Trophoblast cell (in vitro differentiated cells and primary cell): ENCODE data around the gene CC2D1B.

ENCODE experiments used
- DNase-seq, 2 donors: peaks; one replicate each; pipeline ENCODE4 v3.0.0-alpha.2; 2016
- H2AFZ ChIP-seq: 2 replicates; pipeline ENCODE4 v1.6.1; 2013; ENCODE audit warnings: low read length, moderate library complexity, mild to moderate bottlenecking; ENCODE audit not compliant: insufficient read depth, poor library complexity
- H2AK5ac ChIP-seq: 2 replicates; pipeline ENCODE4 v1.6.1; 2013; ENCODE audit warnings: mild to moderate bottlenecking, low read length
- H2BK120ac ChIP-seq: 2 replicates; pipeline ENCODE4 v1.6.1; 2013; ENCODE audit warnings: low read length, mild to moderate bottlenecking, moderate library complexity; ENCODE audit not compliant: insufficient read depth, poor library complexity
- H2BK12ac ChIP-seq: 2 replicates; pipeline ENCODE4 v1.6.1; 2013; ENCODE audit warnings: mild to moderate bottlenecking, low read length, moderate library complexity
- H2BK5ac ChIP-seq: 2 replicates; pipeline ENCODE4 v1.6.1; 2013; ENCODE audit warnings: low read length, low read depth, moderate library complexity, mild to moderate bottlenecking; ENCODE audit not compliant: poor library complexity
- H3K14ac ChIP-seq: 2 replicates; pipeline ENCODE4 v1.6.1; 2013; ENCODE audit warnings: mild to moderate bottlenecking, low read length
- H3K18ac ChIP-seq: 2 replicates; pipeline ENCODE4 v1.6.1; 2013; ENCODE audit warnings: mild to moderate bottlenecking, low read length
- H3K23ac ChIP-seq: 2 replicates; pipeline ENCODE4 v1.6.1; 2013; ENCODE audit warnings: low read length
- H3K27ac ChIP-seq: 2 replicates; pipeline ENCODE4 v1.5.1; 2013; ENCODE audit warnings: low read depth, mild to moderate bottlenecking, inconsistent platforms, low read length, moderate library complexity
- H3K27me3 ChIP-seq: 2 replicates; pipeline ENCODE4 v1.6.1; 2013; ENCODE audit warnings: inconsistent platforms, mild to moderate bottlenecking, low read length, moderate library complexity; ENCODE audit not compliant: insufficient read depth
- H3K36me3 ChIP-seq, 2 experiments: 1 replicate in 1 of 2; 2 replicates in 1 of 2; pipeline ENCODE4 v1.6.1; 2013; ENCODE audit warnings: low read length in 2 of 2, mild to moderate bottlenecking in 2 of 2, moderate library complexity in 1 of 2; ENCODE audit not compliant: insufficient read depth in 2 of 2, control insufficient read depth in 1 of 2
- H3K4ac ChIP-seq: 2 replicates; pipeline ENCODE4 v1.6.1; 2013; ENCODE audit warnings: low read depth, mild to moderate bottlenecking, low read length, moderate library complexity
- H3K4me1 ChIP-seq, 2 experiments: 1 replicate in 1 of 2; 2 replicates in 1 of 2; pipeline ENCODE4 v1.6.1; 2013; ENCODE audit warnings: low read length in 2 of 2, mild to moderate bottlenecking in 2 of 2, moderate library complexity in 1 of 2; ENCODE audit not compliant: insufficient read depth in 2 of 2, control insufficient read depth in 1 of 2
- H3K4me2 ChIP-seq: 2 replicates; pipeline ENCODE4 v1.6.1; 2013; ENCODE audit warnings: inconsistent platforms, mild to moderate bottlenecking, low read length, moderate library complexity
- H3K4me3 ChIP-seq: 2 replicates; pipeline ENCODE4 v1.5.1; 2013; ENCODE audit warnings: mild to moderate bottlenecking, low read depth, low read length, inconsistent platforms
- H3K79me1 ChIP-seq: one replicate; pipeline ENCODE4 v1.6.1; 2013; ENCODE audit warnings: low read length
- H3K79me2 ChIP-seq: 2 replicates; pipeline ENCODE4 v1.6.1; 2013; ENCODE audit warnings: low read length, mild to moderate bottlenecking; ENCODE audit not compliant: control insufficient read depth, insufficient read depth, poor library complexity
- H3K9ac ChIP-seq: 2 replicates; pipeline ENCODE4 v1.6.1; 2013; ENCODE audit warnings: mild to moderate bottlenecking, low read length
- H3K9me3 ChIP-seq: 2 replicates; pipeline ENCODE4 v1.6.1; 2013; ENCODE audit warnings: low read depth, mild to moderate bottlenecking, control low read depth, inconsistent platforms, low read length; ENCODE audit not compliant: insufficient read depth
- H4K12ac ChIP-seq: 2 replicates; pipeline ENCODE4 v1.6.1; 2013; ENCODE audit warnings: low read depth, mild to moderate bottlenecking, low read length, moderate library complexity
- H4K8ac ChIP-seq: 2 replicates; pipeline ENCODE4 v1.6.1; 2013; ENCODE audit warnings: low read depth, mild to moderate bottlenecking, low read length, moderate library complexity
- H4K91ac ChIP-seq: one replicate; pipeline ENCODE4 v1.6.1; 2013; ENCODE audit warnings: low read depth, mild to moderate bottlenecking, low read length, moderate library complexity
- WGBS: extraction: QIAGEN DNeasy Blood & Tissue Kit; methylation state at CpG from one replicate; pipeline ENCODE4 v1.1.7; 2013; ENCODE audit warnings: missing lambda C conversion rate; ENCODE audit not compliant: insufficient read length, insufficient coverage; ENCODE audit errors: extremely low coverage; 5-methylcytosine and 5-hydroxymethylcytosine counted together

The CC2D1B gene

GRCh38 chr1:52334906-52335528 lies 31.0 kb downstream of the CC2D1B start:
- Histone ChIP-seq H3K4me1 (no peaks in the 10 kb centered on the region), H3K4ac (no peak overlapping the region), H2AK5ac (no peak overlapping the region), H3K4me2 (no peak overlapping the region), H4K91ac (no peak overlapping the region), H3K18ac (no peak overlapping the region), H3K27ac (no peak overlapping the region), H4K8ac (no peak overlapping the region), H4K12ac (no peak overlapping the region), H2BK120ac (no peak overlapping the region), H3K4me3 (no peak overlapping the region), H3K9me3 (no peaks in the 10 kb centered on the region), H3K23ac (no peak overlapping the region), H3K36me3 (no peaks in the 10 kb centered on the region), H3K79me2 (no peaks in the 10 kb centered on the region), H3K9ac (no peak overlapping the region), H2BK12ac (no peak overlapping the region), H2AFZ (no peak overlapping the region), H3K14ac (no peak overlapping the region), H3K79me1 (no peaks in the 10 kb centered on the region), H2BK5ac (no peak overlapping the region), H3K27me3 (no peaks in the 10 kb centered on the region)
- no peak for DNase-seq
- WGBS = no CpG with 5 or more reads among the region's 3 CpGs

- Histone ChIP-seq H3K79me2 (no peaks in the 10 kb centered on the region), H3K9ac (no peak overlapping the region), H4K91ac (no peak overlapping the region), H3K4ac (no peak overlapping the region), H3K23ac (no peak overlapping the region), H3K4me2 (no peak overlapping the region), H3K4me1 (no peaks in the 10 kb centered on the region), H2BK120ac (no peak overlapping the region), H3K14ac (no peak overlapping the region), H3K27me3 (no peaks in the 10 kb centered on the region), H3K36me3 (no peaks in the 10 kb centered on the region), H3K79me1 (no peaks in the 10 kb centered on the region), H3K18ac (no peak overlapping the region), H2BK12ac (no peak overlapping the region), H4K12ac (no peak overlapping the region), H3K9me3 (no peaks in the 10 kb centered on the region), H3K4me3 (no peak overlapping the region), H4K8ac (no peak overlapping the region), H2BK5ac (no peak overlapping the region), H2AFZ (no peak overlapping the region), H3K27ac (no peak overlapping the region), H2AK5ac (no peak overlapping the region)
- no CpG with 5 or more reads among the region's 1 CpG for WGBS
- DNase-seq = no peak
These were observed 33.6 kb downstream of the CC2D1B start for GRCh38 chr1:52332411-52332810.

- no peak overlapping the region for H4K8ac ChIP-seq
- no peak for DNase-seq
- no peaks in the 10 kb centered on the region for H3K36me3 ChIP-seq
- H2BK12ac ChIP-seq = no peak overlapping the region
- H3K27me3 ChIP-seq = no peaks in the 10 kb centered on the region
- H3K79me2 ChIP-seq = no peaks in the 10 kb centered on the region
- no peak overlapping the region for H4K91ac ChIP-seq
- H2BK5ac ChIP-seq = no peak overlapping the region
- no peak overlapping the region for H3K9ac ChIP-seq
- no peak overlapping the region for H3K18ac ChIP-seq
- no peak overlapping the region for H3K23ac ChIP-seq
- no peak overlapping the region for H2AK5ac ChIP-seq
- no peak overlapping the region for H3K27ac ChIP-seq
- no peak overlapping the region for H3K14ac ChIP-seq
- no peak overlapping the region for H3K4ac ChIP-seq
- H3K4me2 ChIP-seq = no peak overlapping the region
- H2BK120ac ChIP-seq = no peak overlapping the region
- H4K12ac ChIP-seq = no peak overlapping the region
- no peaks in the 10 kb centered on the region for H3K9me3 ChIP-seq
- no peaks in the 10 kb centered on the region for H3K79me1 ChIP-seq
- no peak overlapping the region for H3K4me3 ChIP-seq
- WGBS = no CpG with 5 or more reads among the region's 1 CpG
- no peak overlapping the region for H2AFZ ChIP-seq
- no peaks in the 10 kb centered on the region for H3K4me1 ChIP-seq
These were observed 37.4 kb downstream of the CC2D1B start for GRCh38 chr1:52328615-52329014.

GRCh38 chr1:52325786-52326185 lies 40.2 kb downstream of the CC2D1B start:
- whole genome bisulfite sequencing = no CpG with 5 or more reads among the region's 5 CpGs
- Histone ChIP-seq H3K4ac (no peak overlapping the region), H3K27ac (no peak overlapping the region), H3K79me1 (no peaks in the 10 kb centered on the region), H4K12ac (no peak overlapping the region), H3K36me3 (no peaks in the 10 kb centered on the region), H3K79me2 (no peaks in the 10 kb centered on the region), H4K8ac (no peak overlapping the region), H4K91ac (no peak overlapping the region), H3K23ac (no peak overlapping the region), H3K27me3 (no peaks in the 10 kb centered on the region), H2AFZ (no peak overlapping the region), H2BK5ac (no peak overlapping the region), H2BK12ac (no peak overlapping the region), H3K9me3 (no peaks in the 10 kb centered on the region), H3K18ac (no peak overlapping the region), H3K9ac (no peak overlapping the region), H3K4me2 (no peak overlapping the region), H2AK5ac (no peak overlapping the region), H3K4me3 (no peak overlapping the region), H3K4me1 (no peaks in the 10 kb centered on the region), H3K14ac (no peak overlapping the region), H2BK120ac (no peak overlapping the region)
- no peak for DNase-seq
